Measurements from ENCODE around the gene INO80E. TPM values are rescaled to one million over a fixed set of nuclear protein-coding genes. Genes with fewer than 3 reads are reported as not detected.

INO80E gene
- total RNA-seq, 1 experiment from 2014 or later, result 94.1 TPM

DNA sequence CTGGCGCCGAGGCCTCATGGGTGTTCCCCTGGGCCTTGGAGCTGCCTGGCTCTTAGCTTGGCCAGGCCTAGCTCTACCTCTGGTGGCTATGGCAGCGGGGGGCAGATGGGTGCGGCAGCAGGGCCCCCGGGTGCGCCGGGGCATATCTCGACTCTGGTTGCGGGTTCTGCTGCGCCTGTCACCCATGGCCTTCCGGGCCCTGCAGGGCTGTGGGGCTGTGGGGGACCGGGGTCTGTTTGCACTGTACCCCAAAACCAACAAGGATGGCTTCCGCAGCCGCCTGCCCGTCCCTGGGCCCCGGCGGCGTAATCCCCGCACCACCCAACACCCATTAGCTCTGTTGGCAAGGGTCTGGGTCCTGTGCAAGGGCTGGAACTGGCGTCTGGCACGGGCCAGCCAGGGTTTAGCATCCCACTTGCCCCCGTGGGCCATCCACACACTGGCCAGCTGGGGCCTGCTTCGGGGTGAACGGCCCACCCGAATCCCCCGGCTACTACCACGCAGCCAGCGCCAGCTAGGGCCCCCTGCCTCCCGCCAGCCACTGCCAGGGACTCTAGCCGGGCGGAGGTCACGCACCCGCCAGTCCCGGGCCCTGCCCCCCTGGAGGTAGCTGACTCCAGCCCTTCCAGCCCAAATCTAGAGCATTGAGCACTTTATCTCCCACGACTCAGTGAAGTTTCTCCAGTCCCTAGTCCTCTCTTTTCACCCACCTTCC lies 8.5 kb upstream of the INO80E start:
- Mint-ChIP-seq H3K27ac (no peak overlapping the region), H3K4me1 (no peaks in the 10 kb centered on the region), H3K36me3 (ENCODE audit: insufficient read depth in 1 of 3, low read depth in 3 of 3) (peaks cover 35 to 76% (median 74%) of the 10 kb centered on the region in 3 experiments), H3K27me3 (ENCODE audit: low read depth) (no peaks in the 10 kb centered on the region; the same call in 1 of the 2 replicates), H3K4me3 (no peak overlapping the region), H3K9me3 (no peaks in the 10 kb centered on the region)
- no peak overlapping the region for H2BK5ac ChIP-seq (ENCODE audit: insufficient read length, low read length)
- no peak overlapping the region for H2BK15ac ChIP-seq (ENCODE audit: low read depth, low read length)
- no peaks in the 10 kb centered on the region for H3K27me3 ChIP-seq (ENCODE audit: insufficient read depth, low read length)
- no peak overlapping the region for H3K56ac ChIP-seq (ENCODE audit: insufficient read length, low read depth, low read length)
- H2AK5ac ChIP-seq (ENCODE audit: insufficient read length, low read length), result no peak overlapping the region
- H4K5ac ChIP-seq (ENCODE audit: insufficient read length, low read depth, low read length), result no peak overlapping the region
- no peaks in the 10 kb centered on the region for H3K9me3 ChIP-seq (ENCODE audit: control insufficient read depth, low read depth, low read length)
- no peaks in the 10 kb centered on the region for H3K79me1 ChIP-seq (ENCODE audit: insufficient read depth, low read depth, low read length, poor library complexity, severe bottlenecking)
- H3K14ac ChIP-seq (ENCODE audit: insufficient read depth, low read length), result no peak overlapping the region
- H2BK12ac ChIP-seq (ENCODE audit: insufficient read length, low read depth, low read length), result no peak overlapping the region
- H3K23me2 ChIP-seq (ENCODE audit: insufficient read length, low read depth, low read length, poor library complexity, severe bottlenecking), result no peaks in the 10 kb centered on the region
- H4K91ac ChIP-seq (ENCODE audit: insufficient read length, low read depth, low read length), result no peak overlapping the region
- no peak overlapping the region for H3T11ph ChIP-seq (ENCODE audit: low read length)
- no peak overlapping the region for H3K27ac ChIP-seq (ENCODE audit: insufficient read length, low read depth, low read length)
- H3K4me2 ChIP-seq (ENCODE audit: insufficient read depth, insufficient read length, low read length), result no peak overlapping the region
- no peak overlapping the region for H3K18ac ChIP-seq (ENCODE audit: insufficient read length, low read depth, low read length)
- no peak overlapping the region for H4K8ac ChIP-seq (replicated peaks; ENCODE audit: insufficient read length, low read depth, low read length)
- no peaks in the 10 kb centered on the region for H3K4me1 ChIP-seq (ENCODE audit: insufficient read depth, low read length)
- no peak overlapping the region for H2BK120ac ChIP-seq (ENCODE audit: low read depth, low read length, poor library complexity, severe bottlenecking)
- no peak overlapping the region for H3K9ac ChIP-seq (ENCODE audit: extremely low read depth, insufficient read length, low read length)
- H2BK20ac ChIP-seq (ENCODE audit: low read depth, low read length, poor library complexity, severe bottlenecking), result no peak overlapping the region
- TF ChIP-seq, protein P1, sequence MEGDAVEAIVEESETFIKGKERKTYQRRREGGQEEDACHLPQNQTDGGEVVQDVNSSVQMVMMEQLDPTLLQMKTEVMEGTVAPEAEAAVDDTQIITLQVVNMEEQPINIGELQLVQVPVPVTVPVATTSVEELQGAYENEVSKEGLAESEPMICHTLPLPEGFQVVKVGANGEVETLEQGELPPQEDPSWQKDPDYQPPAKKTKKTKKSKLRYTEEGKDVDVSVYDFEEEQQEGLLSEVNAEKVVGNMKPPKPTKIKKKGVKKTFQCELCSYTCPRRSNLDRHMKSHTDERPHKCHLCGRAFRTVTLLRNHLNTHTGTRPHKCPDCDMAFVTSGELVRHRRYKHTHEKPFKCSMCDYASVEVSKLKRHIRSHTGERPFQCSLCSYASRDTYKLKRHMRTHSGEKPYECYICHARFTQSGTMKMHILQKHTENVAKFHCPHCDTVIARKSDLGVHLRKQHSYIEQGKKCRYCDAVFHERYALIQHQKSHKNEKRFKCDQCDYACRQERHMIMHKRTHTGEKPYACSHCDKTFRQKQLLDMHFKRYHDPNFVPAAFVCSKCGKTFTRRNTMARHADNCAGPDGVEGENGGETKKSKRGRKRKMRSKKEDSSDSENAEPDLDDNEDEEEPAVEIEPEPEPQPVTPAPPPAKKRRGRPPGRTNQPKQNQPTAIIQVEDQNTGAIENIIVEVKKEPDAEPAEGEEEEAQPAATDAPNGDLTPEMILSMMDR (conservative IDR thresholded peaks at IDR 0.05), result no peak
- no peak overlapping the region for H3K4ac ChIP-seq (ENCODE audit: low read depth, low read length)
- no peak for DNase-seq
- H3K23ac ChIP-seq (ENCODE audit: insufficient read length, low read depth, low read length), result no peak overlapping the region
- no peak overlapping the region for H2AFZ ChIP-seq (ENCODE audit: low read length)
- H4K20me1 ChIP-seq (ENCODE audit: control insufficient read depth, insufficient read depth, insufficient read length), result no peaks in the 10 kb centered on the region
- no peaks in the 10 kb centered on the region for H3K79me2 ChIP-seq (ENCODE audit: insufficient read depth, low read length)
- no CpG with 5 or more reads among the region's 35 CpGs for WGBS (ENCODE audit: extremely low coverage, insufficient read length, low lambda C conversion rate)
